Activated gamma-delta T cell treated with anti-CD3 and anti-CD28 coated beads, Interleukin-2, amount 50 U/mL, for 16 hours (primary cell): ENCODE results near the gene SLC4A2.

Experiments used
- DNase-seq: peaks from one replicate; pipeline ENCODE4 v3.0.0-alpha.2; 2020; ENCODE audit warnings: low read depth

The SLC4A2 gene

DNA sequence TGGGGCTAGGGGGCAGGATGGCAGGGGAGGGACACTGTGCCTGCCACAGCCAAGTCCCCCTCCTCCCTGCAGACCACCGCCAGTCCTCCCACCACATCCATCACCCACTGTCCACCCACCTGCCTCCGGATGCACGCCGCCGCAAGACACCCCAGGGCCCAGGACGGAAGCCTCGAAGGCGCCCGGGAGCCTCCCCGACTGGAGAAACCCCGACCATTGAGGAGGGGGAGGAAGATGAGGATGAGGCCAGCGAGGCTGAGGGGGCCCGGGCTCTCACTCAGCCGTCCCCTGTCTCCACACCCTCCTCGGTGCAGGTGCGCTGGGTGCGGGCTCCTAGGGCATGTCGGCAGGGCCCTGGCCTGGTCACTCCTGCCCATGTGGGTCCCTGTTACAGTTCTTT, 5.1 kb downstream of the SLC4A2 start:
- DNase-seq, result no peak

DNA sequence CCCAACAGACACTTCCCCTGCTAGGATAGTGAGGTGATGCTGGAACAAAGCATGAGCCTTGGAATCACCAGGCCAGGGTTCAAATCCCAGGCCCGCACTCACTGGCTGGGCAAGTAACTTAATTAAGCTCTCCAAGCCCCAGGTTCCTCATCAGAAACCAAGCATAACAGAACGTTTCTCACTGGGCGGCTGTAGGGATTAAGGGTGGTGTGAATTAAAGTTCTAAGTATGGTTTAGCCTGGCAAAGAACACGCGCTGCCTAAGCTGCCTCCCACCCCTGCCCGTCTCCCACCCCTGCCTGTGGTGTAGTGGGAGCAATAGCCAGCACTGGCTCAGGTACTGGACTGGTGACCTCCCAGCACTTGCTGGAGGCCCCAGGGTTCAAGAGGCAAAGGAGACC, 5.6 kb downstream of the SLC4A2 start:
- no peak for DNase-seq

DNA sequence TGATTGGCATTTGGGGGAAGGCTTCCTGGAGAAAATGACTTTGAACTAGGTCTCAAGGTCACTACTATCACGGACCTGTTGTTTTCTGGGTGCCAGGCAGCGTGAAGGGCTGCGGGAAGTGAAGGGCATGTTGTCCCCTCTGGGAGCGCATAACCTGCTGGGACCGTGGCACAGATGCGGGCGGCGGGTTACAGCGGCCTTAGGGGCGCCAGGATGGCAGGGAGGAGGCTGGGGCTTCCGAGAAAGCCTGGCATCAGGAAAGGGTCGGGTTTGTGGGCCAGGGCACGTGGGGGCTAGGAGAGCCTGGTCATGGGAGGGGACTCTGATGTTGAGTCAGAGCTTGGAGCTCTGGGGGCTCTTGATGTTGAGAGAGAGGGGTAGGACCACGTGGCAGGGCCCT, 6.1 kb downstream of the SLC4A2 start:
- DNase-seq, result no peak

DNA sequence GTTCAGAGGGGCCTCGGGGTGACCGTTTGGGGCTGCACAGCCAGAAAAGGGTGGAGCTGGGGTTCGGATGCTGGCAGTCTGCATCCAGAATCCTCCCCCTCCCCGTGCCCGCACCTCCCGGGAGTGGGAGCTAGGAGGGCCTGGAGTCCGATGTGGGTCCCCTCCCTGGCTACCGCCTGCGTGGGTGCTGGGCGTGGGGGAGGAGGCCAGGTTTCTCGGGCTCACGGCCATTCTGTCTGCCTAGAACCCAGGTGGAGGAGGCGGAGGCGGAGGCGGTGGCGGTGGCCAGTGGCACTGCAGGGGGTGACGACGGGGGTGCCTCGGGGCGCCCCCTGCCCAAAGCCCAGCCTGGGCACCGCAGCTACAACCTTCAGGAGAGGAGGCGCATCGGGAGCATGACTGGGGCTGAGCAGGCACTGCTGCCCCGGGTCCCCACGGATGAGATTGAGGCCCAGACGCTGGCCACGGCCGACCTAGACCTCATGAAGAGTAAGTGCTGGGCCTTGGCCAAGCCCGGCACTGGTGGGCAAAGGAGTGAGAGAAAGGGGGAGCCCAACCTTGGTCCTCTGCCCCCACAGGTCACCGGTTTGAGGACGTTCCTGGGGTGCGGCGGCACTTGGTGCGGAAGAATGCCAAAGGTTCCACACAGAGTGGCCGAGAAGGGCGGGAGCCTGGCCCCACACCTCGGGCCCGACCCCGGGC, 7.0 kb downstream of the SLC4A2 start:
- no peak for DNase-seq

DNA sequence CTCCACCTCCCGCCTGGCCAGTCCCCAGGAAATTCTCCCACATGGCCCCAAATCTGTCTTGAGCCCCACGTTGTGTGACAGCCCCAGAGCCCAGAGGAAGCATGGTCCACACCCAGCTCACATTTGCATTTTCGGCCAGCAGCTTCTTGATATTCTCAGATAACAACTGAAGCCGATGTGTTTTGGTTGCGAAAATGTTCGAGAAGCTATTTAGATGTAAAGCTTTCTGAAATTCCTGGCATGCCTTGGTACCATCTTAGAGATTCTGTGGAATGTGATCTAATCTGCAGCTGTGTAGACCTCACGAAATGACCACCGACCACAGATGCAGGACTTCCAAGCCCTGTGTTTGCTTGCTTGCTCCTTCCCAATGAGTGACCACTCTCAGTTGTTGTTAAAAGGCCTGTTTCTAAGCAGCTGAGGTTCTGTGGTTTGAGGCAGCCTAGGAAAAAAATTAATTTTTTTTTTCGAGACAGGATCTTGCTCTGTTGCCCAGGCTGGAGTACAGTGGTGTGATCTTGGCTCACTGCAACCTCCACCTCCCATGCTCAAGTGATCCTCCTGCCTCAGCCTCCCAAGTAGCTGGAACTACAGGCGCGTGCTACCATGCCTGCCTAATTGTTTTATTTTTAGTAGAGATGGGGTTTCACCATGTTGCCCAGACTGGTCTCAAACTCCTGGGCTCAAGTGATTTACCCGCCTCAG, 8.8 kb downstream of the SLC4A2 start:
- DNase-seq, result no peak

DNA sequence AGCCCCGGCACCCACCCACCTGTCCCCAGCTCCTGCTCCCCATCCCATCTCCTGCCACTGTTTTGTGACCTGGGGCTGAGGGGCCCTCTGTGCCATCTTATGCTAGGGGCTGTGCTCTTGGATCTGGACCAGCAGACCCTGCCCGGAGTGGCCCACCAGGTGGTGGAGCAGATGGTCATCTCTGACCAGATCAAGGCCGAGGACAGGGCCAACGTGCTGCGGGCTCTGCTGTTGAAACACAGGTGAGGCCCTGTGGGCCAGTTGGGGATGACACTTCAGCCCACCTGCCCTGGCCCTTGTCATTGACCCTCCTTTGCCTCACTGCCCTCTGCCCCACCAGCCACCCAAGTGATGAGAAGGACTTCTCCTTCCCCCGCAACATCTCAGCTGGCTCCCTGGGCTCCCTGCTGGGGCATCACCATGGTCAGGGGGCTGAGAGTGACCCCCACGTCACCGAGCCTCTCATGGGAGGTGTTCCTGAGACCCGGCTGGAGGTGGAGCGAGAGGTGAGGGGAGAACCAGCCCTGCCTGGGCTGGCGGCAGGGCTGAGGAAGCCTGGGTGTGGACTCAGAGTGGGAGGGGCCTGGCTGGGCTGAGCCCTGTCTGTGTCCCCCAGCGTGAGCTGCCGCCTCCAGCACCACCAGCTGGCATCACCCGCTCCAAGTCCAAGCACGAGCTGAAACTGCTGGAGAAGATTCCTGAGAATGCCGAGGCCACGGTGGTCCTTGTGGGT, 10.6 kb downstream of the SLC4A2 start:
- no peak for DNase-seq

DNA sequence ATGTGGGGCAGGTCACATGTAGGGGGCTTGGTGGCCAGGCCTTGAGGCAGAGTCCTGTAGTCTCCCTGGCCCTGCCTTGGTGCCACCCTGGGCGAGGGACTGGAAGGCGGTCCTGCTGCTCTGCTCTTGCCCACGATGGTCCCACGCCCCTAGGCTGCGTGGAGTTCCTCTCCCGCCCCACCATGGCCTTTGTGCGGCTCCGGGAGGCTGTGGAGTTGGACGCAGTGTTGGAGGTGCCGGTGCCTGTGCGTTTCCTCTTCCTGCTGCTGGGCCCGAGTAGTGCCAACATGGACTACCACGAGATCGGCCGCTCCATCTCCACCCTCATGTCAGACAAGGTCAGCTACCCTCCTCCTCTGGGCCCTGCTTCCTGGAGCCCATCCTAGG, 11.2 kb downstream of the SLC4A2 start:
- DNase-seq, result no peak

DNA sequence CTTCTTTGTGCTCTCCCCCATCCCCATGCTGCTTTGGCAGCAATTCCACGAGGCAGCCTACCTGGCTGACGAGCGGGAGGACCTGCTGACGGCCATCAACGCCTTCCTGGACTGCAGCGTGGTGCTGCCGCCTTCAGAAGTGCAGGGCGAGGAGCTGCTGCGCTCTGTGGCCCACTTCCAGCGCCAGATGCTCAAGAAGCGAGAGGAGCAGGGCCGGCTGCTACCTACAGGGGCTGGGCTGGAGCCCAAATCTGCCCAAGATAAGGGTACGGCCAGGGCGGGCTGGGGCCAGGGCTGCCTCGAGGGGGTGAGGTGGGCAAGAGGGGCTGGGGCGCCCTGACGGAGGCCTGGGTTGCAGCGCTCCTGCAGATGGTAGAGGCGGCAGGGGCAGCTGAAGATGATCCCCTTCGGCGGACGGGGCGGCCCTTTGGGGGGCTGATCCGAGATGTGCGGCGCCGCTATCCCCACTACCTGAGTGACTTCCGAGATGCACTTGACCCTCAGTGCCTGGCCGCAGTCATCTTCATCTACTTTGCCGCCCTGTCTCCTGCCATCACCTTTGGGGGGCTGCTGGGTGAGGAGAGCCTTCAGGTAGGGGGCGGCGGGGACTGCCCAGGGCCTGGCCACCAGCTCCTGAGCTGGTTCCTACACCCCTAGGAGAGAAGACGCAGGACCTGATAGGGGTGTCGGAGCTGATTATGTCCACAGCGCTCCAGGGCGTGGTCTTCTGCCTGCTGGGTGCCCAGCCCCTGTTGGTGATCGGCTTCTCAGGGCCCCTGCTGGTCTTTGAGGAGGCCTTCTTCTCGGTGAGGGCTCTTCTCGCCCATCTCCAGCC, 11.9 kb downstream of the SLC4A2 start:
- no peak for DNase-seq

DNA sequence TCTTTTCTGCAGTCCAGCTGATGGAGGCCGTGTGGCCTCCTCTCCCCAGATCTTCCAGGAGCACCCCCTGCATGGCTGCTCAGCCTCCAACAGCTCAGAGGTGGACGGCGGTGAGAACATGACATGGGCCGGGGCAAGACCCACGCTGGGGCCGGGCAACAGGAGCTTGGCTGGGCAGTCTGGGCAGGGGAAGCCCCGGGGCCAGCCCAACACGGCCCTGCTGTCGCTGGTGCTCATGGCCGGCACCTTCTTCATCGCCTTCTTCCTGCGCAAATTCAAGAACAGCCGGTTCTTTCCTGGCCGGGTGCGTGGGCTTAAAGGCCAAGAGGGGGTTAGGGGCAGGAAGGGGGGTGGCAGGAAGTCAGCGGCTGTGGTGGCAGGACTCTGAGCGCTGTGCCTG, 14.6 kb downstream of the SLC4A2 start:
- no peak for DNase-seq

DNA sequence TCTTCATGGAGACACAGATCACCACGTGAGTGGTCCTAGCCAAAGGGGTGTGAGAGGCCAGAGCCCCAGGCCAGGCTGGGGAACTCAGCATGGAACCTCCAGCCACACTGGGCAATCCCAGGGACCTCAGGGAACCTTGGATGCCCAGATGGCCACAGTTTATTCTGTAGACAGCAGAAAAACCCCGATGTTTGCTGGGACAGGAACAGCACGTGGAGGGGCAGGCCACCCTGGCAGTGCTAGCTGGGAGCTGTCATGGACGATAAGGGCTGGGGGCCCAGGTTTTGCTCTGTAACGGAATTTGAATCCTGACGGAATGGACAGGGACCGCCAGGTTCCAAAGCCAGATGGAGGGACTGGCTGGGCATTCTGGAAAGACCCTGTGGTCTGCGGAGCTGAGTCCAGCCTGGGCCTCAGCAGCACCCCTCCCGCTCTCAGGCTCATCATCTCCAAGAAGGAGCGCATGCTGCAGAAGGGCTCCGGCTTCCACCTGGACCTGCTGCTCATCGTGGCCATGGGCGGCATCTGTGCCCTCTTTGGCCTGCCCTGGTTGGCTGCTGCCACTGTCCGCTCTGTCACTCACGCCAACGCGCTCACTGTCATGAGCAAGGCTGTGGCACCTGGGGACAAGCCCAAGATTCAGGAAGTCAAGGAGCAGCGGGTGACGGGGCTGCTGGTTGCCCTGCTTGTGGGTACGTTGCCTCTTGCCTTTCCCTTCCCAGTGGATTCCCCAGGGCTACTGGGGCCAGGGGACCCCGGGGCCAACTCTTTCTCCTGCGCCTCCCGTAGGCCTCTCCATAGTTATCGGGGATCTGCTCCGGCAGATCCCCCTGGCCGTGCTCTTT, 15.7 kb downstream of the SLC4A2 start:
- DNase-seq, result no peak

DNA sequence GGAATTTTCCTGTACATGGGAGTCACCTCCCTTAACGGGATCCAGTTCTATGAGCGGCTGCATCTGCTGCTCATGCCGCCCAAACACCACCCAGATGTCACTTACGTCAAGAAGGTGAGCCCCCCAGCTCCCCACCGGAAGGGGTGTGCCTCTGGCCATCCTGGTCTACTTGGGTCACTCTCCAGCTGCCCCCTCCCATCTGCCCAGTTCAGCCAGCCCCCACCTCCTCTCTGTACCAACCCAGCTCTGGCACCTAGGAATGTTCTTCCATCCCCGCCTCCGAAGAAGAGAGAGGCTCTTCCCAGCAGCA, 16.2 kb downstream of the SLC4A2 start:
- no peak for DNase-seq

DNA sequence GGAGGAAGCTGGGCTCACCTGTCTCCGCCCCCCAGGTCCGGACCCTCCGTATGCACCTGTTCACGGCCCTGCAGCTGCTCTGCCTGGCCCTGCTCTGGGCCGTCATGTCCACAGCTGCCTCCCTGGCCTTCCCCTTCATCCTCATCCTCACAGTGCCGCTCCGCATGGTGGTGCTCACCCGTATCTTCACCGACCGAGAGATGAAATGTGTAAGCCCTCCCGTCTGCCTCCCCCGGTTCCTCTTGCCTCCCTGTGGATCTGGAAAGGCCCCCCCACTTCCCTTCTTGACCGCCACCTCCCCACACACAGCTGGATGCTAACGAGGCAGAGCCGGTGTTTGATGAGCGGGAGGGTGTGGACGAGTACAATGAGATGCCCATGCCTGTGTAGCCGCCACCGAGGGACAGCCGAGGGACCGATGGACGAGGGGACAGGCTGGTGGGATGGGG, 16.6 kb downstream of the SLC4A2 start:
- no peak for DNase-seq

DNA sequence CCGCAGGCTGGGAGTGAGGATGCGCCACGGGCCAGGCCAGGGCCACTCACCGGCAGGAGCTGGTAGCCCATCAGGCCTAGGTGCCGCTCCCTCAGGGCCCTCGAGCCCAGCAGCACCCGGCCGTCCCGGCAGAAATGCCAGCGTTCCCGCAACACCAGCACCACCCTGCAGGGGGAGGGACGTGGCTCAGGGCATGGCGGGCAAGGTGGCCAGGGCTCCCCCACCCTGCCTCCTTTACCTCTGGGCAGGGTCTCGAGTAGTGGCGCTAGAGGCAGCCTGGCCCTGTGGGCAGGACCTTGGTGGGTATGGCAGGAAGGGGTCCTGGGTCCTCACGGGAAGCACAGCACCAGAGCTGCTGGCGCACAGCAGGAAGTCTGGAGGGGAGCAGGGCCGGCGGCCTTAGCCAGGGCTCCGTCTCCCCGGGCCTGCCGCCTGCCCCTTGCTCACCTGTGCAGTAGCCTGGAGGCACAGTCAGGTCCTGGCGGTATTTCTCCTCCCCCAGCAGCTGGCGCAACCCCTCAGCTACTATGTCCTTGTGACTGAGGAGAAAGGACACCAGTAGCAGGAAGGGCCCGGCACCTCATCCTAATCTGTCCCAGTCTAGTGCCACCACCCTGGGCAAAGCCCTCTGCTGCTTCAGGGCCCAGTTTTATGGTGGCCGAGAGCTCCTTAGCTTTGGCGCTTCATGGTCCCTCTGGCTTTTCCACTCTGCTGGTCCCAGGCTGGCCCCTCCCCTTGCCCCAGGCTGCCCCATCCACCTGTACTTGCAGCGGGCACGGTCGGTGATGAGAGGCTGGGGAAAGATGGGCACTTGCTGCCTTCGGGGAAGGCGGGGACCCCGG, 17.7 kb downstream of the SLC4A2 start:
- DNase-seq, result no peak

DNA sequence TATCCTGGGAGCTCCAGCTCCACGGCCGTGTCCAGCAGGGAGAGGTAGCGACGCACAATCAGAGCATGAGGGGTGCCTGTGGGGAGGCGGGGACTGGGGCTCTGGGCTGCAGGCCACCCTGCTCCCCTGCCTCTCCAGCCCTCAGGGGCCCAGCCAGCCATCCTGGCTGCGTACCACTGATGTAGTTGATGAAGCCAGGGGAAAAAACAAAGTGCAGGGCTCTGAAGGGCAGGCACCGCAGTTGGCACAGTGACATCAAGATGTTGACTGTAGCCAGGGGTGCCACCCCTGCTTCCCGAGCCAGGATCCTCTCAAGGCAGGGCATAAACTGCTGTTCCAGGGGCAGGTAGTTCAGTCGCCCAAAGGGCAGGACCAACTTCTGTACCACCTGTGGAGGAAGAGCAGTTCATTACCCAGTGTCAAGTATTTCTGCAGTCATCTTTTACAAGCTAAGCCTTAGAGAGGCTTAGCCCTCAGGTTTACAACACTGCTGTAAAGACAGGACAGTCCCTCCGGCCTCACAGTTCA, 18.4 kb downstream of the SLC4A2 start:
- DNase-seq, result no peak

DNA sequence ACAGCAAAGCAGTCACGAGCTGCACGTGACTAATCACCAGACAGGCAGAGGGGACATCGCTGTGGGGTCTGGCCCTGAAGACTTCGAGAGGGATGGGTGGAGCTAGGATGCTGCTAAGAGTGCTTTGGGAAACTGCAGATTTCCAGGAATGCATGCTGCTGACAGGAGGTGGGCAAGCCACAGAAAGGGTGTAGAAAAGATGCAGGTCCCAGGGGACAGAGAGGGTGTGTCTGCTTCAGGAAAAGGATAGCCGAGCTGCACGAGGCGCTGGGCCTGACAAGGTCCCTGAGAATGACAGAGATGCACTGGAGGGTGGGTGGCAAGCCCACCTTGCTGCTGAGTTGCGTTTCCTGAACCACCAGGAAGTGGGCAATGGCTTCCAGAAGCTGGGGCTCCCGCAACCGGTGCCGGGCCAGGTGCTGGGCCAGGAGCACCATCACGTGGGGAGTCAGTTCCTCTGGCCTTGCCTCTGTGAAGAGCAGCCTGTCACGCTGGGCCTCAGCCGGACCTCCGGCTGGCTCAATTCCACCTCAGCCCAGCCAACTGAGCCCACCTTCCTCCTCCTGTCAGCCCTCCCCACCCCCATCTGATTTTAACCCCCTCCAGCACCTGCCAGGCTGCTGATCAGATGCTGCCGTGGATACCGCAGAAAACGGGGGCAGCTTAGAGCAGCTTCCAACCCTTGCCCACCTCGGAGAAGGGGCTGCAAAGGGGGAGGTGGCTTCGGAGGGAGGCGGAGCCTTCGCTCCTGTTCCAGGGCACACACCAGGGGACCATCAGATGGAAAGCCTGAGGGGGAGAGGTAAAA, 19.0 kb downstream of the SLC4A2 start:
- no peak for DNase-seq

DNA sequence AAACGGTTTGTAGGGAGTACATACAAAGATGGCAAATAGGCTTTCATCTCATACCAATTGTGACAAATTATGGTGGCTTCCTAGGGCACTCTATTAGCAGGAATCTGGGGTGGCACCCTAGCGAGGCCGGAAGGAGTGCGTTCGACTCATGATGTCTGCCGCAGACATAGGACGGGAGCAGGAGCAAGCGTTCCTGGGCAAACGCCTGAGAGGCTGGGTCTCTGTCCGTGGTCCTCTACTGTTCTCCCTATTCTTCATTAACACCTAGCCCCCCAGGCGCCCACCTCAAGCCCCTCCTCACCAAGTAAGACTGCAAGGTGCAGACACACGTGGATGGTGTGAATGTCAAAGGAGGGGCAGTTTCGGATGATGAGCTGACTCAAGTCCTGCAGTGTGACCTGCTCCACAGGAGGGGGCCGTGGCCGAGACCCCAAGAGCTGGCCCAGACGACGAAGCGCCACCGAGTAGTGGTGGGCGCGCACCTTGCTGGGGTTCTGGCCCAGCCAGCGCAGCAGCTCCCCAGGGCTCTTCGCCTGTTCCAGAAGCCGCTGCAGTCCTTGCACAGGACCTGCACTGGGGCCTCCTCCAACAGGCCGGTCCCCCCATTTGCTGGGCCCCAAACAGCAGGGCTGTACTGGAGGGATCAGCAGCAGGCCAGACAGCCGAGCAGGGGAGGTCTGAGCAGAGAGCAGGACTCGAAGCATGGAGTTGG, 20.0 kb downstream of the SLC4A2 start:
- no peak for DNase-seq

DNA sequence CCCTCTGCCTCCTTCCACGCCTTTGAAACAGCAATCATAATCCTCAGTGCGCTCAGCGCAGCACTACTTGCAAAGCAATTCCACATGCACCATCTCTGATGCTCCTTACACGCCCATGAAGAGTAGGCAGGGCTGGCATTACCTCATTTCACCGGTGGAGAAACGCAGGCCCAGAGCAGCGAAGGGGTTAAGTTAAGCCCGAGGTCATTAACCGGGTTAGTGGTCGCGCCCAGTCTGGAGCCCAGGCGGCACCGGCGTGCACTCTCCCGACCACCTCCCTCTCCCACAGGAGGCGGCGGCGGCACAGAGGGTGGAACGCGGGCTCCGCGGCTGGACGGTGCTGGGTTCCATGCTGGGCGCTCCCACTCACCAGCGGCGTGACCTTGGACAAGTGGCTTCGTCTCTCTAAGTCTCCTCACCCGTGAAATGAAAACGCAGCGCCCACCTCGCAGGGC, 20.7 kb downstream of the SLC4A2 start:
- no peak for DNase-seq

DNA sequence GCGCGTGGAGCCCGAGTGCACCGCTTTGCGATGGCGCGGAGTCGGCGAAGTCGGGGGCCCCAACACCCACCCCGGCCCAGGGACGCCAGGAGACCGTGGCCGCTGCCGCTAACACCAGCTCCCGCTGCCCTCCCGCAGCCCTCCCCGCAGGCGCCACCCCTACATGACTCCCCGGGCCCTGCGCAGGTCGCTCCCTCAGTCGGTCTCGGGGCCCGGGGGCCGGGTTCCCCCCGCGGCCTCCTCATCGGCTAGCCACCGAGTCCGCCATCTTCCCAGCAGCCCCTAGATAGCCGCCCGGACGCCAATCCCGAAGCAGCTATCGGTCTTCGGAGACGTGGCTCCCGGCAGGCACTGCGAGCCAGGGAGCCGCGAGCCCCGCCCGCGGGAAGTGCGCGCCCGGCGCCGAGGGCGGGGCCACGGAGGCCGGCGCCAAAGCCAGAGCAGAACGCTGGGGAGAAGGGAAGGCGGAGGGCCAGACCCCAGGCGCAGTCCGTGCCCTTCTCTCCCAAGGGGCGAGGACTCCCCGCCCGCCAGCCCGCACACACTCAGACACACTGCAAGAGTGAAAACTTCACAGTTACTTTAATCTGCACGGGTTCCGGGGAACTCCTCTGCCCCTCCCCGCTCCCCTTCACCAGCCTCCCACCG, 21.3 kb downstream of the SLC4A2 start, which contains the start of gene FASTK:
Gene FASTK (minus strand): TSS at position 288 of the 648 bp plus-strand sequence. CDS start 43 bp downstream, at position 245.
- peak; percentile 80 for DNase-seq
